Measurements from ENCODE around the gene SLC10A7. TPM values are rescaled to one million over a fixed set of nuclear protein-coding genes. Genes with fewer than 3 reads are reported as not detected.

The SLC10A7 gene
- total and polyA plus RNA-seq, 2 of the 8 experiments (the other 6 are each of a cell fraction or from before 2014, with no cell fraction given): 2.5 to 2.9 TPM

- Histone ChIP-seq H3K79me1 (ENCODE audit: low read depth, low read length) (no peaks in the 10 kb centered on the region), H3K27me3 (replicated peaks in 1 of 4; ENCODE audit: control insufficient read depth in 3 of 4, extremely low read depth in 1 of 4, insufficient read depth in 3 of 4, low read length in 3 of 4) (no peaks in the 10 kb centered on the region), H2BK15ac (ENCODE audit: low read length) (no peak overlapping the region), H3K4ac (replicated peaks; ENCODE audit: insufficient read length, low read depth, low read length) (no peak overlapping the region), H2AK5ac (ENCODE audit: low read depth, low read length) (no peak overlapping the region), H3K23me2 (ENCODE audit: low read depth, low read length) (no peaks in the 10 kb centered on the region; the same call in 1 of the 2 replicates), H3K56ac (replicated peaks; ENCODE audit: insufficient read length, low read depth, low read length) (no peak overlapping the region), H3K23ac (ENCODE audit: insufficient read length) (no peak overlapping the region), H2BK5ac (ENCODE audit: low read depth, low read length) (no peak overlapping the region), H2BK12ac (ENCODE audit: low read depth, low read length) (no peak overlapping the region), H4K5ac (ENCODE audit: insufficient read length, low read depth, low read length) (no peak overlapping the region), H3K4me1 (replicated peaks in 1 of 4; ENCODE audit: control insufficient read depth in 3 of 4, insufficient read depth in 4 of 4, low read length in 3 of 4) (no peaks in the 10 kb centered on the region), H4K8ac (ENCODE audit: extremely low read depth, insufficient read depth, low read length) (no peak overlapping the region), H3K36me3 (ENCODE audit: control insufficient read depth in 2 of 4, insufficient read depth in 4 of 4, low read length in 3 of 4) (no peaks in the 10 kb centered on the region), H4K91ac (replicated peaks; ENCODE audit: insufficient read length, low read length) (no peak overlapping the region), H3K79me2 (ENCODE audit: control insufficient read depth in 1 of 2, insufficient read depth in 2 of 2, low read length in 2 of 2) (no peaks in the 10 kb centered on the region), H3K14ac (ENCODE audit: insufficient read length) (no peak overlapping the region), H3K9me3 (ENCODE audit: insufficient read depth in 2 of 2, low read depth in 1 of 2, low read length in 1 of 2) (no peaks in the 10 kb centered on the region), H2AFZ (ENCODE audit: low read length) (no peak overlapping the region; the same call in 1 of the 2 replicates), H2BK120ac (replicated peaks; ENCODE audit: low read depth, low read length) (no peak overlapping the region), H3K4me2 (ENCODE audit: insufficient read depth in 1 of 2, low read depth in 2 of 2, low read length in 2 of 2) (no peak overlapping the region), H3K27ac (ENCODE audit: low read depth, low read length) (no peak overlapping the region), H4K20me1 (replicated peaks in 1 of 2; ENCODE audit: control insufficient read depth in 1 of 2, insufficient read depth in 2 of 2, low read length in 2 of 2) (no peaks in the 10 kb centered on the region), H3K9ac (replicated peaks in 1 of 4; ENCODE audit: extremely low read depth in 1 of 4, low read depth in 3 of 4, low read length in 3 of 4) (no peak overlapping the region), H2BK20ac (ENCODE audit: low read length) (no peak overlapping the region), H3K18ac (ENCODE audit: extremely low read depth, low read length) (no peak overlapping the region), H3K4me3 (ENCODE audit: extremely low read depth in 1 of 4, insufficient read depth in 2 of 4, low read depth in 3 of 4, low read length in 4 of 4) (no peak overlapping the region)
- WGBS, 2 experiments (ENCODE audit: extremely low coverage in 1 of 2, insufficient coverage in 1 of 2, insufficient read length in 1 of 2, insufficient replicate concordance in 2 of 2, low coverage in 1 of 2, low lambda C conversion rate in 2 of 2, missing lambda C conversion rate in 1 of 2): 100% methylated on average over 1 of the region's 1 CpG; no CpG with 5 or more reads in 1 of the 2 experiments
- POLR2A ChIA-PET (ENCODE audit: partially characterized antibody): no interaction called here
- FAIRE-seq: no peak
- CTCF ChIA-PET (ENCODE audit: partially characterized antibody): interaction anchor here (0.8 to 1.3 kb wide), 4 partner anchors 12 to 207 kb away, joined by 3 to 6 read pairs (median 4); no protein-coding TSS in a partner anchor
- no peak for DNase-seq (ENCODE audit: low read depth in 1 of 2, low spot score in 2 of 2)
- TF ChIP-seq EZH2 (IDR thresholded peaks at IDR 0.05; ENCODE audit: low read depth, low read length, severe bottlenecking) (no peak), YY1 (IDR thresholded peaks at IDR 0.05; ENCODE audit: low read depth, low read length) (no peak), CTCF (IDR thresholded peaks at IDR 0.05; ENCODE audit: control extremely low read depth in 1 of 3, insufficient read depth in 1 of 3, low read depth in 1 of 3, low read length in 3 of 3) (no peak), SP1 (IDR thresholded peaks at IDR 0.05; ENCODE audit: low read depth, low read length) (no peak), TEAD4 (IDR thresholded peaks at IDR 0.05; ENCODE audit: low read depth, low read length) (no peak), SIRT6 (IDR thresholded peaks at IDR 0.05; ENCODE audit: low read length) (no peak), SP4 (IDR thresholded peaks at IDR 0.05; ENCODE audit: low read length) (no peak), PHF8 (conservative IDR thresholded peaks at IDR 0.05; ENCODE audit: low read depth, low read length) (no peak), SRF (IDR thresholded peaks at IDR 0.05; ENCODE audit: low read depth, low read length) (no peak), RAD21 (IDR thresholded peaks at IDR 0.05 in 1 of 2, conservative IDR thresholded peaks at IDR 0.05 in 1 of 2; ENCODE audit: low read depth in 2 of 2, low read length in 2 of 2) (no peak), E2F6 (IDR thresholded peaks at IDR 0.05) (no peak), CHD1 (IDR thresholded peaks at IDR 0.05; ENCODE audit: low read depth, low read length) (no peak)
Observed at GRCh38 chr4:146548443-146548842, 26.7 kb upstream of the SLC10A7 start.
